ENCODE measurements around the gene CRAMP1.

- TF ChIP-seq CTCF (IDR thresholded peaks at IDR 0.05; ENCODE audit: insufficient read depth, low read length) (no peak), SPI1 (IDR thresholded peaks at IDR 0.05; ENCODE audit: borderline replicate concordance, low read depth) (no peak)
Observed at GRCh38 chr16:1659031-1659430, 46.9 kb downstream of the CRAMP1 start.

Data from HL-60 (cell line).